ENCODE data around the gene CCDC183. TPM values are rescaled to one million over a fixed set of nuclear protein-coding genes. Genes with fewer than 3 reads are reported as not detected.

Gene CCDC183
- total and polyA plus RNA-seq, 10 donors, result 0.41 to 1.6 (median 0.69) TPM

DNA sequence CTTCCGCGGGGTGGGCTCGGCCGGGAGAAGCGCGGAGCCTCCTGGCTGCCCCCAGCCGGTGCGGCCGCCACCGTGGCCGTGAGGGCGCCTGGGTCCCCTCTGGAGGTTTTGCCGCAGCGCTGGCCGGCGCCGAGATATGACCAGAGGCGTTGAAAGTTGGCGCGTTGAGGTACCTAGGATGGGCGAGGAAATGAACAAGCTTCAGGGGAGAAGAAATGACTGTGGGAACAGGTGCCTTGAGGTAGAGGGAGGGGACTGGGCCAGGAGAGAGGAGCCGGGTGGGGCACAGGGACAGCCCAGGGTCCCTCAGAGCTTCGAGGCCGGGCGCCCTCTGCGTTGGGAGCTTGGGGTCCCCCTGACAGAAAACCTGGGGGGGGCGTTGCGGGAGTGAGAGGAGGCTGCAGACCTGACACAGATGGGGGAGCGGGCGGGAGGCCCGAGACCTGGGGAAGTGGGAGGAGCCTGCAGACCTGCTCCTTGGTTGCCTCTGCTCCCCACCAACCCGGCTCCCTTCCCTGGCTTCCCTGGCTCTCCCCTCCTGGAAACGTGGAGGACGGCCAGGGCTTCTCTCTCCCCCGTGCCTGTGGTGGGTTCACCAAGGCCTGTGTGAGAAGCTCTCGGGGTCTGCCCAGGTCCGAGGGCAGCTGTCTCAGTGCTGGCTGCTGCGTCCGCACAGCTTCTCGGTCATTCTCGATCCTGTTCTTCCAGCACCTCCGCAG is 25.8 kb downstream of the CCDC183 start:
- peaks cover 0 to 59% (median 37%) of the 10 kb centered on the region in 6 donors for H3K36me3 ChIP-seq
- no peak for DNase-seq
- TF ChIP-seq POLR2A (IDR thresholded peaks at IDR 0.05) (no peak), POLR2AphosphoS5 (IDR thresholded peaks at IDR 0.05) (no peak)
- TF ChIP-seq, protein P1, sequence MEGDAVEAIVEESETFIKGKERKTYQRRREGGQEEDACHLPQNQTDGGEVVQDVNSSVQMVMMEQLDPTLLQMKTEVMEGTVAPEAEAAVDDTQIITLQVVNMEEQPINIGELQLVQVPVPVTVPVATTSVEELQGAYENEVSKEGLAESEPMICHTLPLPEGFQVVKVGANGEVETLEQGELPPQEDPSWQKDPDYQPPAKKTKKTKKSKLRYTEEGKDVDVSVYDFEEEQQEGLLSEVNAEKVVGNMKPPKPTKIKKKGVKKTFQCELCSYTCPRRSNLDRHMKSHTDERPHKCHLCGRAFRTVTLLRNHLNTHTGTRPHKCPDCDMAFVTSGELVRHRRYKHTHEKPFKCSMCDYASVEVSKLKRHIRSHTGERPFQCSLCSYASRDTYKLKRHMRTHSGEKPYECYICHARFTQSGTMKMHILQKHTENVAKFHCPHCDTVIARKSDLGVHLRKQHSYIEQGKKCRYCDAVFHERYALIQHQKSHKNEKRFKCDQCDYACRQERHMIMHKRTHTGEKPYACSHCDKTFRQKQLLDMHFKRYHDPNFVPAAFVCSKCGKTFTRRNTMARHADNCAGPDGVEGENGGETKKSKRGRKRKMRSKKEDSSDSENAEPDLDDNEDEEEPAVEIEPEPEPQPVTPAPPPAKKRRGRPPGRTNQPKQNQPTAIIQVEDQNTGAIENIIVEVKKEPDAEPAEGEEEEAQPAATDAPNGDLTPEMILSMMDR (IDR thresholded peaks at IDR 0.05 in 8 of 11, conservative IDR thresholded peaks at IDR 0.05 in 3 of 11), result no peak
- no peaks in the 10 kb centered on the region for H3K27me3 ChIP-seq (replicated peaks in 1 of 7)
- WGBS, 5 donors, result 78 to 85% (median 82%) methylated on average over 37 to 42 of the region's 42 CpGs
- peak overlapping the region in 2 of 8 donors; percentile 34 to 55 for H3K27ac ChIP-seq
- intact Hi-C loops (cut with DNase I; ENCODE audit: low total_unique reads), result no loop called here
- H3K9me3 ChIP-seq, result no peaks in the 10 kb centered on the region
- peaks cover 0 to 24% (median 15%) of the 10 kb centered on the region in 6 donors for H3K4me1 ChIP-seq
- peak overlapping the region in 3 of 8 donors; percentile 5 to 48 (median 37) for H3K4me3 ChIP-seq

DNA sequence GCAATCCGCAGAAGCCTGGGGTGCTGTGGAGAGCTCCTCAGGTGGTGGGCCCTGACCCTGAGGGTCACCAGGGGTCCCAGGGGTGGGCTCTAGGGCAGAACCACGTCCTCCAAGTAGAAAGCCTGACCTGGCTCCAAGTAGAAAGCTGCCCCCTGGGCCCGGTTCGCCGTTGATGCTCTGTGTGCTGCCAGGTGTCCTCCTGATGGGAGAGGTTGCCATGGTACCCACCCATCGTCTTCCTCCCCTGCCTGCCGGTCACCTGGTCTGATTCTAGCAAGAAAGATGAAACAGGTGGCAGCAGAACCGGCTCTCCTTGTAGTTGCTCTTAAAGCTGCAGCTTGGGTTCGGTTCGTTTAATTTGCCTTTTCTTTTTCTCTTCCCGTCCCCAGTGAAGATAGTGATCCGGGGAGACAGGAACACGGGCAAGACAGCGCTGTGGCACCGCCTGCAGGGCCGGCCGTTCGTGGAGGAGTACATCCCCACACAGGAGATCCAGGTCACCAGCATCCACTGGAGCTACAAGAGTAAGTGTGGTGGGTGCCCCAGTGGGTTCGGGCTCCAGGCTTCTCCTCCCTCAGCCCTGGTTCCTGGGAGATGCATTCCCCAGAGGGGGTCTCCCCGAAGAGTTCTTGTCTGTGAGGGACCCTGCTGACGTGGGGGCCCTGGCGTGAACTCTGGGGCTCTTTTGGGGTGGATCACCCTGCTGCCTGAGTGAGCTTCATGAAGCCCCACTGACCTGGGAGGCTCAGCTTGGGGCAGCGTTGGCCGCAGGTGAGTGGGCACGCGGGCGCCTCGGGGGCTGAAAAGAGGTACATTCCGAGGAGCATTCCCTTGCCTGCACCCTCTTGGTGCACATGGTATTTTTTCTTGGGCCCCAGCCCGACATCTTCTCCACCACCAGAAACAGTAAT is 27.3 kb downstream of the CCDC183 start:
- no peak for TF ChIP-seq POLR2A (IDR thresholded peaks at IDR 0.05)
- no peak for TF ChIP-seq POLR2AphosphoS5 (IDR thresholded peaks at IDR 0.05)
- Histone ChIP-seq H3K9me3 (no peaks in the 10 kb centered on the region), H3K27ac (no peak overlapping the region), H3K4me1 (peaks cover 0 to 24% (median 15%) of the 10 kb centered on the region in 6 donors), H3K4me3 (no peak overlapping the region), H3K27me3 (replicated peaks in 1 of 7) (no peaks in the 10 kb centered on the region), H3K36me3 (peaks cover 0 to 60% (median 45%) of the 10 kb centered on the region in 6 donors)
- DNase-seq, result no peak
- 88 to 96% (median 92%) methylated on average over 26 to 30 of the region's 30 CpGs for WGBS, 5 donors
- intact Hi-C loops (cut with DNase I; ENCODE audit: low total_unique reads), result no loop called here

DNA sequence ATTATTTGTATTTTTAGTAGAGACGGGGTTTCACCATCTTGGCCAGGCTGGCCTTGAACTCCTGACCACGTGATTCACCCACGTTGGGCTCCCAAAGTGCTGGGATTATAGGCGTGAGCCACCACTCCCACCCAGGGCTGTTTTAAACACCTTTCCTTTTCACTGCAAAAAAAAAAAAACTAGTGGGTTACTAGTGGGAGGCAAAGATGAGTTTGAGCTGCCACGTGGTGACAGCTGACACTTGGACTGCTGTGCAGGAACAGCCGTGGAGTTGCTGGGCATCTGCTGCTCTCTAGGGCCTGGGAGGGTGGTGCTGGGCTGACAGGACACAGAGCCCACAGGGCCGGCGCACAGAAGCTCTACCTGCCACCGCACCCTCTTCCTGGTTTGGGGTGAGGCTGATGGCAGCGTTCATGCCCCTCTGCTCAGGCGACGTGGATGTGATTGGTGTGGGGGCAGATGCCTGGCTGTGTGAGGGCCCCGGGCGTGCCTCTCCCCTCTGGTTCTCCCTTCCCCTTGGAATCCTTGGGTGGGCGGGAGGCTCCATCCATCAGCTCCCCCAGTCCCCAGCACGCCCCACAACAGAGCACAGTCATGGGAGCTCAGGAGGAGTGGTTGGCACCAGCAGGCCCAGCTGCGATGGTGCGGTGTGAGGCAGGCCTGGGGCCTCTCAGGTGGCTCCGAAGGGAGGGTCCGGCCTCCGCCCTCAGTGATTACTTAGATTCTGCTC is 28.5 kb downstream of the CCDC183 start:
- intact Hi-C loops (cut with DNase I; ENCODE audit: low total_unique reads), result no loop called here
- Histone ChIP-seq H3K4me3 (no peak overlapping the region), H3K36me3 (peaks cover 0 to 67% (median 58%) of the 10 kb centered on the region in 6 donors), H3K27me3 (replicated peaks in 1 of 7) (no peaks in the 10 kb centered on the region), H3K9me3 (no peaks in the 10 kb centered on the region), H3K27ac (no peak overlapping the region), H3K4me1 (peaks cover 0 to 24% (median 15%) of the 10 kb centered on the region in 6 donors)
- no peak for DNase-seq
- TF ChIP-seq POLR2AphosphoS5 (IDR thresholded peaks at IDR 0.05), result no peak
- TF ChIP-seq, protein P1 (IDR thresholded peaks at IDR 0.05 in 8 of 11, conservative IDR thresholded peaks at IDR 0.05 in 3 of 11), result no peak
- TF ChIP-seq POLR2A (IDR thresholded peaks at IDR 0.05), result no peak
- WGBS, 5 donors, result 89 to 97% (median 91%) methylated on average over 18 to 21 of the region's 21 CpGs

Data from spleen (tissue), 11 donors.